Esophagus muscularis mucosa (tissue), 4 donors: ENCODE measurements around the gene ITPR1. TPM values are rescaled to one million over a fixed set of nuclear protein-coding genes. Genes with fewer than 3 reads are reported as not detected.

Experiments
- DNase-seq: peaks from one replicate; pipeline ENCODE4 v3.0.0-alpha.2; 2017; ENCODE audit errors: extremely low spot score
- H3K27ac ChIP-seq, 4 donors: fragments of 200-600 bp; sonication (generic); replicated peaks in 1 of 4; 1 replicate in 3 of 4; 2 replicates in 1 of 4; pipeline ENCODE4 v1.5.1; 2016 to 2019; ENCODE audit warnings: mild to moderate bottlenecking in 1 of 4
- H3K27me3 ChIP-seq, 4 donors: fragments of 200-600 bp; sonication (generic); one replicate each; pipeline versions ENCODE4 v1.5.1 to v1.6.0; 2016 to 2019
- H3K36me3 ChIP-seq, 4 donors: fragments of 200-600 bp; sonication (generic); one replicate each; pipeline ENCODE4 v1.5.1; 2016 to 2019
- H3K4me1 ChIP-seq, 4 donors: fragments of 200-600 bp; sonication (generic); one replicate each; pipeline ENCODE4 v1.5.1; 2016 to 2019
- H3K4me3 ChIP-seq, 4 donors: fragments of 200-600 bp; sonication (generic); 1 replicate in 2 of 4; 2 replicates in 2 of 4; pipeline ENCODE4 v1.5.1; 2016 to 2019; ENCODE audit warnings: mild to moderate bottlenecking in 4 of 4, moderate library complexity in 1 of 4
- H3K9me3 ChIP-seq, 4 donors: fragments of 200-600 bp; sonication (generic); 1 replicate in 3 of 4; 2 replicates in 1 of 4; pipeline ENCODE4 v1.5.1; 2016 to 2019
- CTCF ChIP-seq, 3 experiments: fragments of 200-600 bp in 2 of 3; fragments of 450-650 bp in 1 of 3; sonication (generic) in 2 of 3; IDR thresholded peaks; one replicate each; pipeline ENCODE4 v1.5.1; 2017 to 2019; ENCODE audit warnings: antibody characterized with exemption in 3 of 3, mild to moderate bottlenecking in 2 of 3, moderate library complexity in 1 of 3
- EP300 ChIP-seq: sonication (generic); formaldehyde crosslinking; IDR thresholded peaks from one replicate; pipeline ENCODE4 v1.6.1; 2017; ENCODE audit warnings: antibody characterized with exemption
- POLR2A ChIP-seq: fragments of 450-650 bp; IDR thresholded peaks from one replicate; pipeline ENCODE4 v1.6.1; 2017; ENCODE audit warnings: antibody characterized with exemption, moderate library complexity, mild to moderate bottlenecking, low read depth
- POLR2AphosphoS5 ChIP-seq, 2 donors: sonication (generic); formaldehyde crosslinking; IDR thresholded peaks; one replicate each; pipeline ENCODE4 v1.6.1; 2017; ENCODE audit warnings: antibody characterized with exemption in 2 of 2
- WGBS: methylation state at CpG from one replicate; pipeline ENCODE4 v1.1.5; 2018; 5-methylcytosine and 5-hydroxymethylcytosine counted together
- intact Hi-C: fragments of 100-400 bp; cut with DNase I; formaldehyde crosslinking; loops from one replicate; pipeline ENCODE4 v1.15.1; 2023
- total RNA-seq, 4 donors: library from RNA; depleted of rRNA; stranded (reverse); fragments of >200 nt; gene quantifications; one replicate each; pipeline versions ENCODE4 v1.1.0 to v1.2.1, GENCODE V29; 2016

Gene ITPR1
- total RNA-seq, 4 donors from 2014 or later = 204 to 271 (median 222) TPM

DNA sequence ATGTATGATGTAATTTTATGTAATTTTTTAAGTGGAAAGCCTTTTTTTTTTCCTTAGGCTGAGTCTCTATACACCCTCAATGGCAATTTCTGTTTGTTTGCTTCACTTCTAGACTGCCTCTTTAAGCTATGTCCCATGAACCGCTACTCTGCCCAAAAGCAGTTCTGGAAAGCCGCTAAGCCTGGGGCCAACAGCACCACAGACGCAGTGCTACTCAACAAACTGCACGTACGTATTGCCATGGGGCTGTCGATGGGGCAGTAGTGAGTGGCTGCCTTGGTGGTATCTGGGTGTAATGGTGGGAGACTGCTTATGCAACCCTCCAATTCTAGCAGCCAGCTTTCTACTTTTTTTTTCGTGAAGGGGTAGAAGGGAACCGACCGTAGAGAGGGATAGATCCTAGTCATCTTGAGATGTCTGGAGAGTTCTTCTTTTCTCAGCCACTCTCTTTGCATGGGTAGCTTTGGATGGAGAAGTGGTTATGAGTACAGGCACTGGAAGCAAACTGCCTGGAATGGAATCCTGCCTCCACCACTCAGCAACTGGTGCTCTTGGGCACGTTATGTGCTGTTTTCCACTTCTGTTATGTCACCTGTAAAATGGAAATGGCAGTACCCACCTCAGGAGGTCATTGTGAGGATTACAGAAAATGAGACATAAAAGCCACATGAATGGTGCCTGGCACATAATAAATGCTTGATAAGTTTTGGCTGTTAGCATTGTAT, 134.7 kb downstream of the ITPR1 start:
- intact Hi-C loops = no loop called here
- DNase-seq = no peak
- peaks cover 0 to 22% (median 4%) of the 10 kb centered on the region in 4 donors for H3K4me1 ChIP-seq
- TF ChIP-seq POLR2A = no peak
- TF ChIP-seq EP300 = no peak
- no peak for TF ChIP-seq CTCF (IDR thresholded peaks at IDR 0.05)
- TF ChIP-seq POLR2AphosphoS5 (IDR thresholded peaks at IDR 0.05) = no peak
- 87% methylated on average over 10 of the region's 10 CpGs for WGBS
- no peak overlapping the region for H3K4me3 ChIP-seq
- H3K9me3 ChIP-seq = no peaks in the 10 kb centered on the region
- H3K27ac ChIP-seq = no peak overlapping the region
- peaks cover 0 to 15% (median 9%) of the 10 kb centered on the region in 4 donors for H3K36me3 ChIP-seq
- H3K27me3 ChIP-seq = no peaks in the 10 kb centered on the region

DNA sequence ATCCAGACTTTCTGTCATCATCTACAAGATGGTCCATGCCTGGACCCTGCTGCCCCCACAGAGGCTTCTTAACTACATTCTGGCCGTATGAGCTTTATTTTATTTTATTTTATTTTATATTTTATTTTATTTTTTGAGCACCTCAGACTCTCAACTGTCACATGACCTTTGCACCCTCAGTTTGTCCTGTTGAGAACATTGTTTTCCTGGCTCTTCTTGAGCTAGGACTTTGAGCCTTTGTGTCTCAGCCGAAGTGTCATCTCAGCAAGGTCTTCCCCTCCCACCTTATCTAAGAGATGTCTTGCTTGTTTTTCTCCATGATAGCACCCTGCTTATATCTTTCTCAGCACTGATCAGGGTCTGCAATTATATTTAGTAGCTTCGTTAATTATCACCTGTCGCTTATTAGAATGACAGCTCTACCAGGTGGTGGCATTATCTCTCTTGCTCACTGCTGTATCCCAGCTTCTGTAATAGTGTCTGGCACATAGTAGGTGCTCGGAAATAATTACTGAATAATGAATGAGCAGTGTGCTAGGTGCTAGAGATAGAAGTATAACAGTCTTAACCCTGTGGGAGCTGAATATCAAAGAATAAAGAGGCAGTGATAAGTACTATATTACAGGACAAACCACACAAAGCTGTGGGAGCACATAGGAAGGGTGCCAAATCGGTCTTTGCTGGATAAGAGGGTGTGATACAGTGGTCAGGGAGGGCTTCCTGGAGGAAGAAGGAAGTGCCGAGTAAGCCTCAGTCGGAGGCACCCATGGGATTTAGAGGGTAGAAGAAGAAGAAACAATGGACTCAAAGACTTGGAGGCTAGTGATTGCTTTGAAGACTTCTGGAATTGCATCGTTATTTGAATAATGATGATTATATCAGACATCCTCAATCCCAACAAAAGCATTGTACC, 136.2 kb downstream of the ITPR1 start:
- TF ChIP-seq POLR2AphosphoS5 (IDR thresholded peaks at IDR 0.05) (no peak), EP300 (no peak), CTCF (IDR thresholded peaks at IDR 0.05) (no peak), POLR2A (no peak)
- peaks cover 0 to 11% (median 6%) of the 10 kb centered on the region in 4 donors for H3K4me1 ChIP-seq
- intact Hi-C loops = loop anchor here (5.0 kb wide), 2 partner anchors 137 to 277 kb away; partner anchors contain the start of gene ITPR1
- no peak for DNase-seq
- H3K27me3 ChIP-seq = no peaks in the 10 kb centered on the region
- H3K9me3 ChIP-seq = no peaks in the 10 kb centered on the region
- WGBS = 87% methylated on average over 9 of the region's 9 CpGs
- H3K27ac ChIP-seq = no peak overlapping the region
- no peak overlapping the region for H3K4me3 ChIP-seq
- H3K36me3 ChIP-seq = peaks cover 0 to 15% (median 9%) of the 10 kb centered on the region in 4 donors

DNA sequence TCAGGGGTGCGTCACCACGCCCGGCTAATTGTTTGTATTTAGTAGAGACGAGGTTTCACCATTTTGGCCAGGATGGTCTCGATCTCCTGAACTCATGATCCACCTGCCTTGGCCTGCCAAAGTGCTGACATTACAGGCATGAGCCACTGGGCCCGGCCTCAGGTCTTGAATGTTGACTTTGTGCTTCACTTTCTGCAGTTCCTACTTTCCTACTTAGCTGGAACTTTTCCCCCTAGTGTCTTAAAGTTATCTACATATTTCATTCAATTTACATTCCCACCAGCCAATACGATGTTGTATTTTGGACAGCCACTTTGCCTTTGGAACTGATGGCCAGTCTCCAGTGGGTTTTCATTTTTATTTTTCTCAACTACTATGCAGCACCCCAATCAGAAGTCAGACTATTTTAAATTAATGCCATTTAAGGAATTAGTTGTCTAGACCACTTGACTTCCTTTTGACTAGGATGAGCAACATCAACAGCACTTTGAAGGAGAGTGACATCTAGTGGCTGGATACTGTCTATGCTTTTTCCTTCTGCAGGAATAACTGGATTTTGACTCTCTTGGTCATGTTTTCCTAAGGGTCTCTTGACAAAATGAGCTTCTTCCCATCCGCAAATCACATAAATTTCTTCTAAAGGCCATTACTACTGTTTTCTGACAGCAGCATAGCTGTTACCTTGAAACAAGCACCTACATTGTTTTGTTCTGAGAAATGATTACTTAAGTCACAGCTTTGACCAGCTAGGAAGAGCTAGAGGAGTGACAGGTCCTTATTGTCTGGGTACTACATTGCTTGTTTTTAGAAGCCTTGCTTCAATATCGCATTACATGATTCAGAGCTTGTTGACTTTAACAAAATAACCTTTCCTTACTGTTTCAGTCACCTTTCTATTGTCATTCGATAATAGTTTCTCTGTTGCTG, 140.2 kb downstream of the ITPR1 start:
- H3K9me3 ChIP-seq = no peaks in the 10 kb centered on the region
- 72% methylated on average over 10 of the region's 10 CpGs for WGBS
- no peaks in the 10 kb centered on the region for H3K27me3 ChIP-seq
- H3K4me1 ChIP-seq = peaks cover 0 to 18% (median 4%) of the 10 kb centered on the region in 4 donors
- no peak for DNase-seq
- peak; percentile 79 to 87 (median 86) for TF ChIP-seq CTCF (IDR thresholded peaks at IDR 0.05)
- TF ChIP-seq EP300 = no peak
- H3K27ac ChIP-seq = peak overlapping the region in 2 of 4 donors; percentile 36 to 37
- peaks cover 0 to 13% (median 9%) of the 10 kb centered on the region in 4 donors for H3K36me3 ChIP-seq
- intact Hi-C loops = loop anchor here (5.0 kb wide), 2 partner anchors 141 to 281 kb away; partner anchors contain the start of gene ITPR1
- H3K4me3 ChIP-seq = no peak overlapping the region

DNA sequence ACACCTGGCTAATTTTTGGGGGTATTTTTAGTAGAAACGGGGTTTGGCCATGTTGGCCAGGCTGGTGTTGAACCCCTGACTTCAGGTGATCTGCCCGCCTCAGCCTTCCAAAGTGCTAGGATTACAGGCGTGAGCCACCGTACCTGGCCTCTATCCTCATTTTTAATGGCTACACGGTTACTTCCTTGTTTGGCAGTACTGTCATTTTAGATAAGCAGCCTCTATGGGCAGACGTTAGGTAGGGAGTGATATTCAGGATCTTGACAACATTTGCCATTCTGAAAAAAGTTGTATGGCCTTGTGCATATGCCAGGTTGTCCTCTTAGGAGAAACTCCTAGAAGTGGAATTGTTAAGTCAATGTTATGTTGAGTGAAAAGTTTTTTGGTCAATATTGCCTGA, 141.7 kb downstream of the ITPR1 start:
- no peak for DNase-seq
- Histone ChIP-seq H3K4me1 (peaks cover 0 to 18% (median 4%) of the 10 kb centered on the region in 4 donors), H3K4me3 (no peak overlapping the region), H3K27me3 (no peaks in the 10 kb centered on the region), H3K27ac (no peak overlapping the region), H3K9me3 (no peaks in the 10 kb centered on the region), H3K36me3 (peaks cover 0 to 7% (median 2%) of the 10 kb centered on the region in 4 donors)
- 83% methylated on average over 6 of the region's 6 CpGs for WGBS
- intact Hi-C loops = loop anchor here (5.0 kb wide), 2 partner anchors 143 to 283 kb away; partner anchors contain the start of gene ITPR1
- TF ChIP-seq CTCF (IDR thresholded peaks at IDR 0.05) = no peak
- no peak for TF ChIP-seq POLR2AphosphoS5 (IDR thresholded peaks at IDR 0.05)
- no peak for TF ChIP-seq EP300
- TF ChIP-seq POLR2A = no peak
